Measurements from ENCODE around the gene CCR4. TPM values are rescaled to one million over a fixed set of nuclear protein-coding genes. Genes with fewer than 3 reads are reported as not detected.
"Not testable (repeated sequence)": the region's sequence is repeated elsewhere in the genome, so short reads cannot be mapped to it uniquely, and the experiment has no call there.

Gene CCR4
- total RNA-seq, 1 experiment from 2014 or later, result not detected

DNA sequence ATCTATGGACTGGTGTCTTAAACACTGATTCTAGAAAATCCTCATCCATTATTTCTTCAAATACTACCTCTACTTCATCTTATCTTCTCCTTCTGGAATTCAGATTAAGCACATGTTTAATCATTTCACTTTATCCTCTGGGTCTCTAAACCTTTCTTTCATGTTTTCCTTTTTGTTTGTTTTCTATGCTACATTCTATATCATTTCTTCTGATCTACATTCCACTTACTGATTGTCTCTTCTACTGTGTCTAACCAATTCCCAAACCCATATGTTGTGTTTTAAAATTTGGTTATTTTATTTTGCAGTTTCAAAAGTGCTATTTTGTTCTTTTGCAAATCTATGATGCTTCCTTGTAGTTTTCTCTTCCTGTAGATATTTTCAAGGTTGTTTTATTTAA, 31.7 kb downstream of the CCR4 start:
- DNase-seq (ENCODE audit: low spot score), result no peak

DNA sequence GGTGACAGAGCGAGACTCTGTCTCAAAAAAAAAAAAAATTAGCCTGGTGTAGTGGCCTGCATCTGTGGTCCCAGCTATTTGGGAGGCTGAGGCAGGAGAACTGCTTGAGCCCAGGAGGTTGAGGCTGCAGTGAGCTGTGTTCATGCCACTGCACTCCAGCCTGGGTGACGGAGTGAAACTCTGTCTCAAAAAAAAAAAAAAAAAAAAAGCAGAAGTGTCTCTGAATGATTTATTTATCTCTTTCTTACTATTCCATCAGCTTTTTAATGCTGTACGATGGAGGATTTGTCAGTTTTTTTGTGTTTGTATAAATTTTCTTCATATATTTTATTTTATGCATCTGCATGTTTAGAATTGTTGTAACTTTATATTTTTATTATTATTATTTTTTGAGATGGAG, 33.5 kb downstream of the CCR4 start:
- not testable (repeated sequence) for DNase-seq (ENCODE audit: low spot score)

DNA sequence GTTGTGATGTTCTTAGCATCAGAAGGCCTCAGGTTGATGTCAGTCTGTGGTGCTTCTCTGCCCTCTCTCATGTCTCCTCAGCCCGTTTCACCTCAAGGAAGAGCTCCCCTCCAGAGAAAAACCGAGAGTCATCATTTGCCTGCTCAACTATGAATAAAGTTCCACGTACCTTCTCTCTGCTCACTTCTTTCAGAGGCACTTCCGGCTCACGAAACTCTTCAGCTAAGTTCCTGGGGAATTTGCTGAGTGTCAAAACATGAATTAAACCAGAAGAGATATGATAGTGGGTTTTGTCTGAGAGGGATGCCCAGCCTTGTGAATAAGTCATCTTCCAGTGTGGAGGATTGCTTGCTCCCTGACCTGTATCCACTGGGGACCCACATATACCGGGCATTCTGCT, 37.7 kb downstream of the CCR4 start:
- DNase-seq (ENCODE audit: low spot score), result no peak

DNA sequence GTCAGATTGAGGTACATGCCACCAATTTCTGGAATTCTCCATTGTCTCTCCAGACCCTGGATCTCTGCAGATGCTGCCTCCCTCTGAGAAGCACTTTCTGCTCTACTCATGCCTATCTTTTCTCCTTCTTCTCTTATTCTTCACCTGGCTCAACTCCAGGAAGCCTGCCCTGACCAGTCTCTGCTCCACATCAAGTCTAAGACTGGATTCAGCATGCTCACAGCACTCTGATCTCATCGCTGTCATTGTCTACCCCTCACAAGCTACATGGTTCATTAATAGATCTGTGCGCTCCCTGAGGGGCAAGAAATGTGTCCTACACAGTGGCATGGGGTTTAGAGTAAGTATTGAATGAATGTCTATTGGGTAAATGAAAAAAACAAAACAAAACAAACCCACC, 38.7 kb downstream of the CCR4 start:
- no peak for DNase-seq (ENCODE audit: low spot score)

DNA sequence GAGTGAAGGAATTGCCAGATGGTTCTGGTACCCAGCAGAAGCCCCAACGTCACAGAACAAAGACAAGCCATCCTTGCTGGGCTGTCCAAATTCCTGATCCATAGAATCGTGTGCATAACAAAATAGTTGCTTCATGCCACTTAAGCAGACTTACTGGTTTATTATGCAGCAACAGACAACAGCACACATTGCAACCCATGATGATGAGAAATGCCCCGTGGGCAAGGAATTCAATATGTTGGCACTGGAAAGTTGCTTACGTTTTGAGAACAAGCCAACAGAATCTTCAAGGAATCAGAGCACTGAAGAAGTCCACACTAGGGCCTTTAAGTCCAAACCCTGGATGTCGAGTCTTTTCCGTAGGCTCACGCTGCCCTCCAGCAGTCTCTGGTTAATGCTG, 40.3 kb downstream of the CCR4 start:
- no peak for DNase-seq (ENCODE audit: low spot score)

DNA sequence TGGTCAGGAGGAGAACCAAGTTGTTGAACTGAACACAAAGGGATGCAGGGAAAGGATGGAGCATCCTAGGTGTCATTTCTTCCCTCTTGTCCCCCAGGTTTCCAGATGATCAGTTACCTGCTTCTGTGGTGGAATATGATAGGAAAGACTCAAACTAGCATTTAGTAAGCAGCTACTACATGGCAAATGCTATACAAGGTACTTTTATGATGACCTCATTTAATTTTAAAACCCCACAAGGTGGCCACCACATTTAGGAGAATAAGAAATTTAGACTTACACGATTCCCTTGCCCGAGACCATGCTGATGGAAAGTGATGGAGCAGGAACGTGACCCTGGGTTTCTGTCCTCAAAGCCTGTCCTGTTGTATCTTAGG, 40.9 kb downstream of the CCR4 start:
- no peak for DNase-seq (ENCODE audit: low spot score)

DNA sequence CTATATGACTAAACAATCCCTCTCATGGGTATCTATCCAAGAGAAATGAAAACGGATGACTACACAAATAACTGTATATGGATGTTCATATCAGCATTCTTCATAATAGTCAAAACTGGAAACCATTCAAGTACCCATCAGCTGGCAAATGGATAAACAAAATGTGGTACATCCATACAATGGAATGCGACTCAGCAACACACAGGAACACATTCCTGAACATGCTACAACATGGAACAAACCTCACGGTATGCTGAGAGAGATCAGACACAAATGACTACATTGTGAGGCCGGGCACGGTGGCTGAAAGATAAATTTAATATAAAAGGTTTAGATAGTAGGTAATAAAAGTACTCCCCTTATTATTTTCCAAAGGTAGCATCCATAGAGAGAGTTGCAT, 42.6 kb downstream of the CCR4 start:
- no peak for DNase-seq (ENCODE audit: low spot score)

DNA sequence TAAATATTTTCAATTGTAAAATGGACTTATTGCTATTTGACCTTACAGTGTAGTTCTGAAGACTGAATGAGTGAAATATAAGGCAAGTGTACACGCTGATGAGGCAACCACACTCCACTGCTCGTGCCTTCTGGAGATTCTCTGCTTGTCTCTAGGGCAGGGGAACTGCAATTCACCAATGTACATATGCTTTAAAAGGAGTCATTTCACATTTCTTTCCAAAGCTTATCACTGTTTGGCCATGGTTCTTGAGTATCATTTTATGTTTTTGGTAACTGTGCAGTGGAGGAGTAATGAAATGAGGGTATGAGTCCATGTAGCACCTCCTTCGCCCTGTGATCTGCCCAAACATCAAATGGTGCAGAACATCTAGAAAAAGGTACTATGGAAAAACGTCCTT, 43.7 kb downstream of the CCR4 start:
- no peak for DNase-seq (ENCODE audit: low spot score)

DNA sequence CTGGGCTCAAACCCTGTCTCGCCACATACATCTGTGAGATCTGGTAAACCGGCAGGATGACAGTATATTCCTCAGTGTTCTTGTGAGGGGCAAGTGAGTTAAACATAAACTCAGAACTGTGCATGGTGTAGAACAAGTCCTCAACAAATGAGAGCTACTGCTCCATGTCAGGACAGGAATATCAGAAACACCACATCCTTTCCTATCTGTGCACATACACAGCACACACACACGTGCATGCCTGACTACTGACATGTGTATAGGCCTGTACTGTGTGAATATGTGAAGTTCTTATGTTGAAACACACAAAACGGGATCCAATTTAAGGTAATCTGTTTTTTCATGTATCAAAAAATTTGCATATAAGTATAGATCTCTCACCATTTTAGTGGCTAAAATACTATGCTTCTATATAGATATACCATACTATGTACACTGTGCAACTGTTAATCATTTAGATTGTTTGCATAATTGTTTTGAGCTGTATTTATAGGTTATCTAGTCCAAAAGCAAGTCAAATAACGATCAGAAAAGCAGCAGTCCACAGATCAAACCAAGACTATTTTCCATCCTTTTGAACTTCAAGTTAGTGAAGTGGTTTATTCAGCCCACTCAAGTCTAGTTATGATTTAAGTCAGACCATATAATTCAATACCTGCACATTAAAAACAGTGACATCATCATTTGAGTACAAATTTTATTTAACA, 44.8 kb downstream of the CCR4 start:
- no peak for DNase-seq (ENCODE audit: low spot score)

DNA sequence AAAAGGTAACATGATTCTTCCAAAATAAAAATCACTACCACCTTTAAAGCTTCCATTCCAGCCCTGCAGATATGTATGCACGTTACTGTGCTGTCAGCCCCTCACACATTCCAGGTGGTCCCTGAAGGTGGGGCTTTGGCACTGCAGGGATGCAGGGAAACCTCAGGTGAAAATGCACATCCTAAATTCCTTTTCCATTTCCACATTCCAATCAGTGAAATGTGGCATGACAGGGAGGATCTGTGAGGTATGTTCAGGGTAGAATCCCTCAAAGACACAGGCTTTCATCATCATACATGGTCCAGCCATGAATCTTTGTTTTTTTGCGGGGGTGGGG, 45.3 kb downstream of the CCR4 start:
- no peak for DNase-seq (ENCODE audit: low spot score)

DNA sequence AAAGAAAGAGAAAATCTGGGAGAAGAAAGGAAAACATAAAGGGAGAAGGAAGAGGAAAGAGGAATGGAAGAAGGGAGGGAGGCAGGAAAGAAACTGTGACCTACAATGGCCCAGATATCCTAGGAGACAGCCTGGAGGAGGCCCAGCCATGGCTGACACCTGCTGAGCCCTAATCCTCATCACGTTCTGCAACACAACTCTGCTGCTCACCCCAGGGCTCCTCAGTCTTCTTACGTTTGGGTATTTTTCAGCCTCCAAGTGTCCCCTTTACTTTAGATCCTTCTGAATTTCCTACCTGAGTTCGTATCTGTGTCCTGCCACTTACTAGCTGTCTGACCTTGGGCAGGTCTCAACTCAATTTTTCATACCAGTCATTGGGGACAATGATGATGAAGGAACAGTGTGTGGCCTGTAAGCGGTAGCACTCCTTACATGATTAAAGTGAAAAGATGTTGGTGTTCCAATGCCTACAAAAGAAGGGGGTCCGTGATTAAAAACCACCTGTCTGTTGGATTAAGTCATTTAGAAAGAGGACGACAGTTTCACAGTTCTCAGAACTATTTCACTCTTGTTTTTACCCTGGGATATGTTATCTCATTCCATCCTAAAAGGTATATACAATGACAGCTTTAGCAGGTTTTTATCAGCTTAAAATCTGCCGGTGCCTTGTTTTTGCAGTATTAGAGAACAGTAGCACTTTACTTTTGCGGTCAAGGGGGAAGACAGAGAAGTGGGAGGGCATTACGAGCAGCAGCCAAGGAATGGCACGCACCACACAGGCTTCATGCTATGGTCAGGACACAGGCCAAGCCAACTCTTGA, 47.4 kb downstream of the CCR4 start:
- no peak for DNase-seq (ENCODE audit: low spot score)

DNA sequence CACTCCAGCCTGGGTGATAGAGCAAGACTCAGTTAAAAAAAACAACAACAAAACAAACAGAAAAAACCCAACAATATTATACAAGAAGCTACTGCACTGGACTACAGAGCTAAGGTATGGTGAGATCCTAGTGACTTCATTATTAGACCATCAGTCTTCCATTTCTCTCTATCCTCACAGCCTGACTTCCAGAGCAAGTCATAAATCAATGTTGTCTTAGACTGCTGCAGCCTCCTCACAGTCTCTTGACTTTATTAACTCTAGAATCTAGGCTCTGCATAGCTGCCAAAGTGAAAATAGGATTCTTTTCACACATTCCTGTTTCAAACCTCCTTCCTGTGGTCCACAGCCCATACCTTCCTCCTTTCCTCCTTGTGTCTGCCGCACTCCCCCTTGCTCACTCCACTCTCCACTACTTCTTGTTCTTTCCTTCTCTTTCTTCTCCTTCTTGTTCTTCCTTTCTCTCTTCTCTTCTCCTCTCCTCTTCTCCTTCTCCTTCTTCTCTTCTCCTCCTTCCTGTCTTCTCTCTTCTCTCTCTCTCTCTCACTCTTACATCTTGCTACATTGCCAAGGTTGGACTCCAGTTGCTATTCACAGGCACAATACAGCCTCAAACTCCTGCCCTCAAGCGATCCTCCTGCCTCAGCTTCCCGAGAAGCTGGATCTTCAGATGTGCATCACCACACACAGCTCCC, 49.4 kb downstream of the CCR4 start:
- no peak for DNase-seq (ENCODE audit: low spot score)

DNA sequence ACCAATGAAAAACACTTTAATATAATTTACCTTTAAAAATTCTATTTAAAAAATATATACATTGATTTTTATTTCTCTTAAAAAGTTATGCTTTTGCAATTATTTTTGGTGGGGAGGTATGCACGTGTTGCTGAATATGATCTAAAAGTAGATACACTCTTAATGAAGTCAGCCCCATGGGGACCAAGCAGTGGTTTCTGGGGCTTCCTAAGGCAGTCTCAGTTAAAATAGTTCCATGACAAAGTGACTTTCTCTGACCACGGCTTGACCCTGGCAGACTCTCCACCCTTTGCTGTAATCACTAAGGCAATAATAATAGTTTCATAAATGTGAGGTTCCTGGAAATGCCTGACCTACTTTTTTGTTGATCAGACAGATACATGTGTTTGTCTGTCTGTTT, 50.4 kb downstream of the CCR4 start:
- no peak for DNase-seq (ENCODE audit: low spot score)

DNA sequence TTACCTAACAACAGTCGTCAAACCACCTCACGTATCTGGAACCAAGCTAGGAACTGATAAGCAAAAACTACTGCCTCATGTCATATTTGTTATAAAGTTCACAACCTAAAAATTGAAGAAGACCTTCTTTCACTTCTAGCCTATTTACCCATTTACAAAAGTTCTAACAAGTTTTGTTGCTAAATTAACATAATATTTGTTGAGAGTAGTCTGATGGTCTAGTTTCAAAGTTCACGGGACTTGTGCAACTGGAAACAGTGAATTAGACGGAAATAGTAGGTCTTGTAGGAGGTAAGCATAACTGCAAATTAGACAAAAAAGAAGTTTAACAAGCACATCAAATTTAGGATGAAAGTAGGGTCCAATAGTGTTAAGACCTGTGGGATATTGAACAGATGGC, 51.9 kb downstream of the CCR4 start:
- no peak for DNase-seq (ENCODE audit: low spot score)

DNA sequence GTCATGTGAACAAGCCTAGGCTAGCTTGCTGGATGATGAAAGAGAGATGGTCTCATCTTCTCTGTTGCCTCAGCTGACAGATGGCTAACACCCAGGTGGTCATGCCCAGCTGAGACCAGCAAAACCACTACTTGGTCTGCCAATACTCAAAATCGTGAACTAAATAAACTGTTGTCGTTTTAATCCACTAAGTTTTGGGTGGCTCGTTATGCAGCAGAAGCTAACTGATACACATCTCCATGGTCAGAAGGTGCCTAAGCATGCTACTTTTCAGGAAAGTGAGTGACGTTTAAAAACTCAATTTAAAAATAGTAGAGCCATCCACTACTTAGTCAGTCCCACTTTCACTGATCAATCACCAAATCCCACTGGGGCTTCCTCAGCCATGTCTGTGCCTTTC, 52.8 kb downstream of the CCR4 start:
- no peak for DNase-seq (ENCODE audit: low spot score)

DNA sequence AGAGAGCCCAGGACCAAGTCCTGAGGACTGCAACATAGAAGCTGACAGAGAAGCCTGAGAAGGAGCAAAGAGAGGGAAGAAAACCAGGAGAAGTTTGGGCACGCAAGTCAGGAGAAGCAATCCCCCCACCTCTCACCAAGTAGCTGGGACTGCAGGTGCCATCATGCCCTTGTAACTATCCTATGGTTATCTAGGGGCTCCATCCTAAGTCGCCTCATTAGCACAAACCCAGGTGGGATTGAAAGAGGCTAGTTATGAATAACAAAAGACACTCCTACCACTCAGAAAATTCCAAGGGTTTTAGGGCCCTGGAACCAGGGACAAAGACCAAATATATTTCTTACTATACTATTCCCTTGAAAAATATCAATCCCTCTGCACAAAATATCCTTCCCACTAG, 53.5 kb downstream of the CCR4 start:
- no peak for DNase-seq (ENCODE audit: low spot score)

Other genes with a start within 250 kb of the CCR4 start
- not detected in 2 replicates for gene TRIM71, start 133.6 kb upstream of the CCR4 start, total RNA-seq (2014; rRNA removed; shearing (Covaris generic))
- 30.0 and 31.1 TPM in 2 replicates for gene GLB1, start 145.5 kb downstream of the CCR4 start, total RNA-seq (2014; rRNA removed; shearing (Covaris generic))
- gene TMPPE, start 145.5 kb downstream of the CCR4 start, total RNA-seq (2014; rRNA removed; shearing (Covaris generic)), result 3.1 and 3.8 TPM in 2 replicates
- gene CRTAP, start 162.4 kb downstream of the CCR4 start, total RNA-seq (2014; rRNA removed; shearing (Covaris generic)), result 24.4 and 36.0 TPM in 2 replicates

Data from HT-29 (cell line).